Lower leg skin (tissue), 4 donors: Measurements from ENCODE around the gene GPR161. TPM values are rescaled to one million over a fixed set of nuclear protein-coding genes. Genes with fewer than 3 reads are reported as not detected.

Source experiments
- DNase-seq, 2 donors: peaks; one replicate each; pipeline ENCODE4 v3.0.0-alpha.2; 2019; ENCODE audit warnings: low spot score in 2 of 2
- H3K4me3 ChIP-seq: fragments of 200-600 bp; sonication (generic); 2 replicates; pipeline ENCODE4 v1.5.1; 2017; ENCODE audit warnings: mild to moderate bottlenecking, low read depth; ENCODE audit not compliant: poor library complexity, severe bottlenecking
- POLR2A ChIP-seq, 2 donors: fragments of 450-650 bp; IDR thresholded peaks; one replicate each; pipeline ENCODE4 v1.6.1; 2016 to 2017; ENCODE audit warnings: antibody characterized with exemption in 2 of 2, mild to moderate bottlenecking in 1 of 2, moderate library complexity in 1 of 2
- WGBS, 2 donors: methylation state at CpG; one replicate each; pipeline ENCODE4 v1.1.5; 2018; 5-methylcytosine and 5-hydroxymethylcytosine counted together
- intact Hi-C: fragments of 100-400 bp; cut with DNase I; formaldehyde crosslinking; loops from one replicate; pipeline ENCODE4 v1.15.0; 2023; ENCODE audit warnings: low total_unique reads
- total RNA-seq, 4 donors: library from RNA; depleted of rRNA; stranded (reverse); fragments of >200 nt; gene quantifications; one replicate each; pipeline ENCODE4 v1.1.0, GENCODE V29; 2016
- TF ChIP-seq, protein P1 (sequence below), 3 donors: fragments of 450-650 bp; IDR thresholded peaks; one replicate each; pipeline ENCODE4 v1.5.1; 2016; ENCODE audit warnings: antibody characterized with exemption in 3 of 3, mild to moderate bottlenecking in 3 of 3, moderate library complexity in 2 of 3

Gene GPR161
- total RNA-seq, 4 donors from 2014 or later, result 0.97 to 5.9 (median 1.6) TPM

DNA sequence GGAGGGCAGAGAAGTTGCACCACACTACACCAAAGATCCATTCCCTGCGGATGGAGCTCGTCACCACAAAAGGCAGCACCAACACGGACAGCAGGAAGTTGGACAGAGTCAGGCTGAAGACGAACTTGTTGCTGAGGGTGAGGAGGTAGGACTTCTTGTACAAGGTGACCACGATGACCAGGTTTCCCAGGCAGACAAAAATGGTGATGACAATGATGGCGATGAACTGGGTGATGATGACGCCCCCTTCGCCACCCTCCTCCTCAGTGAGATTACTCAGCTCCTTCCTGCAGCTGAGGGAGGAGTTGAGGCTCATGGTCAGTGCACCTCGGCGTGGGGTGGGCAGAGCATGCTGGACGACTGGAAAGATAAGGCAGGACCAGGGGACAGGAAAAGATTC is 32.2 kb downstream of the GPR161 start:
- DNase-seq, result peak in 1 of 2 donors; percentile 61
- no peak overlapping the region for H3K4me3 ChIP-seq
- WGBS, 2 donors, result 94 to 95% methylated on average over 11 of the region's 11 CpGs
- intact Hi-C loops, result no loop called here
- TF ChIP-seq POLR2A (IDR thresholded peaks at IDR 0.05), result no peak

DNA sequence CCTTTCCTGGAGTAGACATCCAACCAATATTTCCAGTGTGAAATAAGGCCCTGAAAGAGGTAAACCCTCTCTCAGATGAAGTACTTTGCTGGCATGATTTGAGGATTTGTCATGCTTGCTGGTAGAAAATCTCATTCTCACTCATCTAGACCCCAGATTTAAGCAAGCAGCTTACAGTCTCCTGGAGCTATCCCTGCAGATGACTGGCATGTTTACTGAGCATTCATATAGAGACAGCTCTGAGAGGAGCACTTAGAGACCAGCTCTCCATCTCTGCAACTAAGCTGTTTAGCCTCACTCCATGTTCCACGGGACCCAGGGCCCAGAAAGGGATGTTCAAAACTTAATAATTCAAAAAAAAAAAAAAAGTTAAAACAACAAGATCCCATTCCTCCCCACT is 34.2 kb downstream of the GPR161 start:
- WGBS, 2 donors, result 88 to 94% methylated on average over 1 of the region's 1 CpG
- no peak for DNase-seq
- no peak overlapping the region for H3K4me3 ChIP-seq
- intact Hi-C loops, result no loop called here
- no peak for TF ChIP-seq POLR2A (IDR thresholded peaks at IDR 0.05)
- TF ChIP-seq, protein P1, sequence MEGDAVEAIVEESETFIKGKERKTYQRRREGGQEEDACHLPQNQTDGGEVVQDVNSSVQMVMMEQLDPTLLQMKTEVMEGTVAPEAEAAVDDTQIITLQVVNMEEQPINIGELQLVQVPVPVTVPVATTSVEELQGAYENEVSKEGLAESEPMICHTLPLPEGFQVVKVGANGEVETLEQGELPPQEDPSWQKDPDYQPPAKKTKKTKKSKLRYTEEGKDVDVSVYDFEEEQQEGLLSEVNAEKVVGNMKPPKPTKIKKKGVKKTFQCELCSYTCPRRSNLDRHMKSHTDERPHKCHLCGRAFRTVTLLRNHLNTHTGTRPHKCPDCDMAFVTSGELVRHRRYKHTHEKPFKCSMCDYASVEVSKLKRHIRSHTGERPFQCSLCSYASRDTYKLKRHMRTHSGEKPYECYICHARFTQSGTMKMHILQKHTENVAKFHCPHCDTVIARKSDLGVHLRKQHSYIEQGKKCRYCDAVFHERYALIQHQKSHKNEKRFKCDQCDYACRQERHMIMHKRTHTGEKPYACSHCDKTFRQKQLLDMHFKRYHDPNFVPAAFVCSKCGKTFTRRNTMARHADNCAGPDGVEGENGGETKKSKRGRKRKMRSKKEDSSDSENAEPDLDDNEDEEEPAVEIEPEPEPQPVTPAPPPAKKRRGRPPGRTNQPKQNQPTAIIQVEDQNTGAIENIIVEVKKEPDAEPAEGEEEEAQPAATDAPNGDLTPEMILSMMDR (IDR thresholded peaks at IDR 0.05), result no peak

DNA sequence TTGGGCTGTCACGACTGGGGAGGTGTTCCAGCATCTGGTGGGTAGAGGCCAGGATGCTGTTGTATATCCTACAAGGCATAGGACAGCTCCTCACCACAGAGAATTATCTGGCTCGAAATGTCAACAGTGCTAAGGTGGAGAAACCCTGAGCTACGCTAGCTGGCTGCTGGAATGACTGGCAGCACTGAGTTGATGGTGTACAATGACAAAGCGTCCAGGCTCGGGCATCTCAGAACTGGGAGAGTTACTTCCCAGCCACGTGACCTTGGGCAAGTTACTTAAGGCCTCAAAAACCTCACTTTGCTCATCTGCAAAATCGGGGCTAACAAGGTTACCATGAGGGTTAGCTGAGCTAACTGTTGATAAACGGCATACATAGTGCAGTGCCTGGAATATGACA is 35.4 kb downstream of the GPR161 start:
- H3K4me3 ChIP-seq, result no peak overlapping the region
- intact Hi-C loops, result no loop called here
- DNase-seq, result peak in 1 of 2 donors; percentile 68
- WGBS, 2 donors, result 87 to 91% methylated on average over 8 of the region's 8 CpGs
- TF ChIP-seq POLR2A (IDR thresholded peaks at IDR 0.05), result no peak
- TF ChIP-seq, protein P1 (IDR thresholded peaks at IDR 0.05), result no peak

DNA sequence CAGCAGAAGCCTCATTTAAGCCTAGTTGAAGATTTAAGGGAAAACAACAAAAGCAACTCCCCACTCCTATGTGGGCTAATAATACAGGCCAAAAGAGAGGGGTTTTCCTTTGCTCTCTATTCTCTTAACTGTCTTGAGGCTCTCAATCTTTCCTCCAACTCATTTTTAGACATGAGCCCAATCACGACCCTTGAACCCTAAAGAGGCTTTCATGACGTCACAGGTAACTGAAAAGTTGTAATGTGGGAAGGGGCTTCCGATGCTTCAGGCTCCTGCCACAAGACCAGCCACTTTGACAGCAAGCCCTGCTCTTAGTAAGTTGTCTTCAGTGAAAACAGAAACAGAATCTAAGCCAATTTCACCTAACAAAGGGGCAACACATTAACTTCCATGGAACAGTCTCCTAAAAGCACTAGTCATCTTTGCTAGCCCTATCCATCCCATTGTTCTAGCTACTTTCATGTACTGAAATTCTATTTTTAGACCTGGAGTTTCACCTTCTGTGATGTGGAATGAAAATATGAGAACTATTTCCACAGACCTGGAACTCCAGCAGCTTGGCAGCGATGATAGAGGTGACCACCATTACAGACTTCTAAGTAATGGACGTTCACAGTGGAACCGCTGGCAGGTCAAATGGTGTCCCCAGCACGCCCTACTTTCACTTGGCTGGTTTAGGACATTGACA is 36.3 kb downstream of the GPR161 start:
- 94 to 96% methylated on average over 7 of the region's 7 CpGs for WGBS, 2 donors

DNA sequence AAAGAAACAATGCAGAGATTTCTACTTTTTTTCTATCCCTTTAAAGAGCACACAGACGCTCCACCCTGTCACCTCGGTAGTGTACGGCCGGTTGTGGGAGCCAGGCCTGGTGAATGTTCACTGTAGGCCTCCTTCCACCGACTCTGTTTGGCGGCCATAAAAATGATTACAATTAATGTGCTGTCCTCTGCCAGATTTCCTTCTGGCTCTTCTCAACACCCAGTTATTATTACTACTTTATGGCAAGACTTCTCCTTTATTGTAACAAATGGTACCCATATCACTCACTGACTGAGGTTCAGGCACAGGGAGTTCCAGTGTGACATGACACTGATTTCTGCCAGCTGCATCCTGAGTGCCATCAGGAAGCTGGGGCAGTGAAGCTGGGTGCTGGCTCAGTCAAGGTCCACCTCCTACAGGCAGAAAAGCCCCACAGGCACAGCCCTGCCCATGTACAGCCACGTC is 37.4 kb downstream of the GPR161 start:
- intact Hi-C loops, result no loop called here
- H3K4me3 ChIP-seq, result no peak overlapping the region
- TF ChIP-seq, protein P1 (IDR thresholded peaks at IDR 0.05), result no peak
- TF ChIP-seq POLR2A (IDR thresholded peaks at IDR 0.05), result no peak
- DNase-seq, result peak in 1 of 2 donors; percentile 6
- WGBS, 2 donors, result 67 to 73% methylated on average over 7 of the region's 7 CpGs

More for the DNA sequence above, 36.3 kb downstream of the GPR161 start:
- TF ChIP-seq, protein P1 (IDR thresholded peaks at IDR 0.05), result no peak
- no peak for TF ChIP-seq POLR2A (IDR thresholded peaks at IDR 0.05)
- peak in 1 of 2 donors; percentile 21 for DNase-seq
- intact Hi-C loops, result no loop called here
- H3K4me3 ChIP-seq, result no peak overlapping the region

DNA sequence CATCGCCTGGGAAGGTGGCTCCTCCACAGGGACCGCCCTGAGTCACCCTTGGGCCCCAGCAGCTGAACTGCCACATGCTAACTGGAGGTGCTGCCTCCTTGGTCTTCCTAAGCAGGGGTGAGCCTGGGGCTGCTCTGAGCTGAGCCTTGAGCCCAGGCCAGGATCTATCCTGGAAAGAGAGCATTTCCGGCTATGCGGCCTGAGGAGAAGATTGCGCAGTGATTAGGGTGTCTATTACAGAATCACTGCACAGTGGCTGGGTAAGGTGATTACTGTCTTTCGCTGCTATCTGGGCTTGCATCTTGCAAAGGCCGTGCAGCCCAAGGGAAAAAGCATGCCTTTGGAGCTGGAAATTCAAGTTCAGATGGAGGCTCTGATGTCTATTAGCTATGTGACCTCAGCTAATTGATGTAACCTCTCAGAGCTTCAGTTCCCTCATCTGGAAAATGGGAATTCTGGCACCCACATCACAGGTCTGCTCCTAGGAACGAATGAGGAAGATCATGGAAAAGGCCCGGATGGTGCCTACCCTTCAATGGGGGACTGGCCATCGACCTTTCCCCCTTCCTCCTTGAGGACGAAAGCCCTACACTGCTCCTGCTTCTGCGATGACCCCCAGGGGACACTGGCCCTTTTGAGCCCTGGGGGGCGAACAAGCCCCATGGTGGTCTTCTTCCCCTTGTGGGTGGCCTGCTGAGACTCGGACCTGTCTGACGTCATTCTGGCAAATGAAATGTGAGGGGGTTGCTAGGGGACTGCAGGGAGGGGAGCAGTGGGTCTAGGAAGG is 38.0 kb downstream of the GPR161 start:
- 84 to 86% methylated on average over 14 to 15 of the region's 15 CpGs for WGBS, 2 donors

More for the DNA sequence above, 38.0 kb downstream of the GPR161 start:
- intact Hi-C loops, result no loop called here
- peak in 1 of 2 donors; percentile 66 for DNase-seq
- H3K4me3 ChIP-seq, result no peak overlapping the region
- TF ChIP-seq POLR2A (IDR thresholded peaks at IDR 0.05), result no peak
- TF ChIP-seq, protein P1 (IDR thresholded peaks at IDR 0.05), result no peak
